OCI-M2 (cell line): ENCODE data around the gene ELMOD2.

Experiments
- DNase-seq: peaks from one replicate; lab custom pipeline; 2025; ENCODE audit not compliant: unreplicated experiment; lab: John Stamatoyannopoulos, UW

ELMOD2 gene

GRCh38 chr4:140579278-140579677 lies 55.3 kb downstream of the ELMOD2 start:
- DNase-seq = no peak

DNA sequence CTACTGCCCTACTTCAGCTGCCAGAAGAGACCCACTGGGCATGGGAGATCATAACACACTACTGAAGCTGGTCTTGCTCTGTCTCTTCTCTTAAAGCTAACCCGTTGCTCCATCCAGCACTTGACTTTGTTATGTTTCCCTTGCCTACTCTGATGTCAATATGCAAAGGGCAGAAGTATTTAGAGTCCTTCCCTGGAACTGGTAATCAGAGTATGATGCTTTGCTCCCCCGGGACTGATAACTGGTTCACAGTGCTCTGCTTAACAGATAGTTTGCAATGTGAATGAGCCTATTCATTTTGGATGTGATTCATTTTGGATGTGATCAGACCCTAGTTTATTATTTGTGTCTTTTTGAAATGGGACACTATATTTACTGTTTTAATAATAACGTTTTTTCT lies 57.1 kb downstream of the ELMOD2 start:
- no peak for DNase-seq

DNA sequence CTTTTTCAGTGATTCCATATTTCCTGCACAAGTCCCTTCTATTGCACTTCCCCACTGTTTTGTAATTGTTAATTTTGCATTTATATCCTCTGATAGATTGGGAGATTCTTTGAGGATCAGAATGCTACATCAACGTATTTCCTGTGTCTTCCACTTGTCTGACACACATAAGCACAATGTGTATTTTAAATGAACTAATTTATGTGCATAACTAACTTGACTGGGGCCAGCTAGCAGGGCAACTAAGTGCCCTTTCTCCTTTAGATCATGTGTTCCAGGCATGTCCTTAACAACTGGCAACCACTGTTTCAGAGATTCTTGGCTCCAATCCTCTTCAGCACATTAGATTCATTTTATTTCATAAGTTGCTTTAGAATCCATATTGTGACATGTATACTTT lies 60.5 kb downstream of the ELMOD2 start:
- no peak for DNase-seq

DNA sequence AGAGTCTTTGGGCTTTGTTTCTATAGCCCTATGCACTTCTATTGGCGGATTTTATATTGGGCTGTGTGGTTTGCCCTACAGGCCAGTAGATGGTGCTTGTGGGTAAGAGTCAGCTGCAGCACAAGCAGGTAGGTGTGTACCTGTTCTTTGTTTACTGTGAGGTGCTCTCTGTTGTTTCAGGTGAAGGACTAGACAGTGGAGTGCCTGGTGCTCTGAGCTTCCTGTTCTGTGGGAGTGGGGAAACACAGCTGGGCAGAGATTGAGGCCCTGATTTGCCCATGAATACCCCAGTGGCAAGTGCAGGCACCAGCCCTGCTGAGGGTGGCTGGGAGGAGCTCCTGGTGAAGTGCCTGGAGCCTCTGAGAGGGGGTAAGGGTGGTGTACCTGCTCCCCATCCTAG lies 71.1 kb downstream of the ELMOD2 start:
- DNase-seq = no peak

- no peak for DNase-seq
Measured at GRCh38 chr4:140600408-140600807, 76.4 kb downstream of the ELMOD2 start.

DNA sequence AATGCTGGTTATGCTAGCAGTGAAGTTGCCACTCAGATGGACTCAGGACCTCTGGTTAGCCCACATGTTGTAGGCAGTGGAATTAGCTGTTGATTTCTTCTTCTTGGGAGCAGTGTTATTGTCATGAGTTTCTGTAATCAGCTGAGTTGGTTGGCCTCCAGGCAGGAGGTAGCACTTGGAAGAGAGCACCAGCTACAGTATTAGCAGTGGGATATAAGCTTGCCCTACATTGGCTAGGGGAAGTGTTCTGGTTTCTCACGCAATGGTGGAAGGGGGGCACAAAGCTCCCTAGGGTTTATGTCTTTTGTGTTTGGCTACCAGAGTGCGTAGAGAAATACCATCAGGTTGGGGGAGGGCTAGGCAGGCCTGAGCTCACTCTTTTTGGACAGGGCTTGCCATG lies 78.7 kb downstream of the ELMOD2 start:
- DNase-seq = no peak

GRCh38 chr4:140603286-140603685 lies 79.3 kb downstream of the ELMOD2 start:
- no peak for DNase-seq
